ENCODE data around the gene CETP.

- TF ChIP-seq CTCF (IDR thresholded peaks at IDR 0.05; ENCODE audit: insufficient read depth, low read depth, low read length) = no peak
- no peak for TF ChIP-seq EZH2 (IDR thresholded peaks at IDR 0.05; ENCODE audit: insufficient read depth, low read length)
Observed at GRCh38 chr16:56966093-56966475, 4.3 kb downstream of the CETP start.

All from astrocyte (in vitro differentiated cells and primary cell).